Kidney (tissue), 14 donors: ENCODE data around the gene SPHK1. TPM values are rescaled to one million over a fixed set of nuclear protein-coding genes. Genes with fewer than 3 reads are reported as not detected.

Experiments used
- DNase-seq, 5 donors: peaks; one replicate each; pipeline ENCODE4 v3.0.0-alpha.2; 2013 to 2020
- FAIRE-seq: peaks from 2 replicates; lab custom pipeline; 2012; peaks lifted over from hg19 to GRCh38; lab: Jason Lieb, UNC
- H3K27ac ChIP-seq, 2 donors: one replicate each; pipeline ENCODE4 v1.7.0; 2013; ENCODE audit warnings: low read depth in 2 of 2, low read length in 2 of 2, inconsistent platforms in 1 of 2
- H3K27me3 ChIP-seq: one replicate; pipeline ENCODE4 v1.7.1; 2013; ENCODE audit warnings: low read length, inconsistent platforms; ENCODE audit not compliant: control insufficient read depth, insufficient read depth
- H3K36me3 ChIP-seq, 3 donors: one replicate each; pipeline versions ENCODE4 v1.7.0 to v1.7.1; 2013; ENCODE audit warnings: low read length in 3 of 3, control low read depth in 1 of 3, inconsistent platforms in 1 of 3; ENCODE audit not compliant: insufficient read depth in 3 of 3, control insufficient read depth in 2 of 3
- H3K4me1 ChIP-seq, 3 donors: one replicate each; pipeline versions ENCODE4 v1.7.0 to v1.7.1; 2013; ENCODE audit warnings: low read length in 3 of 3, inconsistent platforms in 1 of 3, low read depth in 1 of 3; ENCODE audit not compliant: control insufficient read depth in 2 of 3, insufficient read depth in 2 of 3
- H3K4me3 ChIP-seq, 3 donors: one replicate each; pipeline versions ENCODE4 v1.7.0 to v1.8.1; 2013; ENCODE audit warnings: low read length in 3 of 3, control low read depth in 1 of 3, inconsistent platforms in 1 of 3
- H3K9ac ChIP-seq, 3 donors: one replicate each; pipeline versions ENCODE4 v1.7.0 to v1.7.1; 2013; ENCODE audit warnings: low read length in 3 of 3, control low read depth in 1 of 3, inconsistent platforms in 1 of 3
- H3K9me3 ChIP-seq, 3 donors: one replicate each; pipeline versions ENCODE4 v1.7.0 to v1.7.1; 2013; ENCODE audit warnings: low read length in 3 of 3, control low read depth in 1 of 3, inconsistent platforms in 1 of 3; ENCODE audit not compliant: control insufficient read depth in 2 of 3, insufficient read depth in 1 of 3
- CTCF ChIP-seq: IDR thresholded peaks from 3 replicates; pipeline ENCODE4 v1.5.1; 2012; ENCODE audit warnings: mild to moderate bottlenecking, moderate library complexity, borderline replicate concordance; ENCODE audit not compliant: insufficient read depth; ENCODE audit errors: extremely low read depth
- intact Hi-C: fragments of 100-400 bp; cut with DNase I; formaldehyde crosslinking; loops from one replicate; pipeline ENCODE4 v1.11.1; 2022
- polyA plus RNA-seq: library from polyadenylated mRNA; stranded (reverse); fragments of 350-450 nt; fragmentation: Illumina TruSeq; extraction: RNeasy Lipid Tissue Mini Kit (QIAGEN cat#74804); gene quantifications from one replicate; pipeline ENCODE4 v1.2.3, GENCODE V29; 2014; ENCODE audit warnings: low read depth, low replicate concordance; ENCODE audit not compliant: insufficient read depth
- total RNA-seq: library from RNA; stranded (reverse); fragmentation: NEBNext Ultra II Directional; extraction: Animal tissue kit (Norgen Biotek cat#: 25700); gene quantifications from one replicate; pipeline ENCODE4 v1.2.1, GENCODE V29; 2021
- donor health status: control.
- donor health status: control.
- donor health status: control.
- donor health status: control.
- donor health status: control.
- donor health status: DM: yes; HTN: yes; CAD: no.
- donor health status: Normal renal cell carcinoma (clear cell type).

Gene SPHK1
- total and polyA plus RNA-seq, 2 donors from 2014 or later: 1.5 to 10.4 TPM

GRCh38 chr17:76379646-76380376 lies 4.6 kb upstream of the SPHK1 start:
- Histone ChIP-seq H3K4me3 (no peak overlapping the region), H3K27me3 (no peaks in the 10 kb centered on the region), H3K9ac (no peak overlapping the region), H3K9me3 (no peaks in the 10 kb centered on the region), H3K27ac (no peak overlapping the region), H3K36me3 (no peaks in the 10 kb centered on the region), H3K4me1 (peaks cover 0 to 14% (median 0%) of the 10 kb centered on the region in 3 donors)
- intact Hi-C loops: no loop called here
- FAIRE-seq (no peak), DNase-seq (no peak)
- TF ChIP-seq CTCF: no peak

- Histone ChIP-seq H3K4me3 (no peak overlapping the region), H3K36me3 (no peaks in the 10 kb centered on the region), H3K9me3 (no peaks in the 10 kb centered on the region), H3K4me1 (peaks cover 0 to 25% (median 0%) of the 10 kb centered on the region in 3 donors), H3K27me3 (no peaks in the 10 kb centered on the region), H3K27ac (no peak overlapping the region), H3K9ac (no peak overlapping the region)
- no peak for FAIRE-seq
- TF ChIP-seq CTCF: no peak
- intact Hi-C loops: no loop called here
- peak in 2 of 5 donors; percentile 68 to 78 for DNase-seq
Measured at GRCh38 chr17:76381633-76382350, 2.6 kb upstream of the SPHK1 start.

GRCh38 chr17:76382351-76382802 lies 2.0 kb upstream of the SPHK1 start:
- no peak for FAIRE-seq
- peak overlapping the region in 1 of 3 donors; percentile 63 for H3K4me3 ChIP-seq
- no peaks in the 10 kb centered on the region for H3K36me3 ChIP-seq
- H3K4me1 ChIP-seq: peaks cover 0 to 25% (median 0%) of the 10 kb centered on the region in 3 donors
- no peak overlapping the region for H3K27ac ChIP-seq
- TF ChIP-seq CTCF: no peak
- H3K9me3 ChIP-seq: no peaks in the 10 kb centered on the region
- H3K27me3 ChIP-seq: no peaks in the 10 kb centered on the region
- intact Hi-C loops: no loop called here
- peak in 3 of 5 donors; percentile 69 to 82 (median 71) for DNase-seq
- no peak overlapping the region for H3K9ac ChIP-seq
